Cardiac atrium fibroblast (primary cell): ENCODE data around the gene FAM114A2. TPM values are rescaled to one million over a fixed set of nuclear protein-coding genes. Genes with fewer than 3 reads are reported as not detected.

ENCODE experiments used
- total RNA-seq: library from RNA; depleted of rRNA; stranded (reverse); fragments of >200 nt; gene quantifications from 2 replicates; pipeline ENCODE4 v1.2.3, GENCODE V29; 2015

The FAM114A2 gene
- 35.0 and 47.3 TPM in 2 replicates for total RNA-seq

DNA sequence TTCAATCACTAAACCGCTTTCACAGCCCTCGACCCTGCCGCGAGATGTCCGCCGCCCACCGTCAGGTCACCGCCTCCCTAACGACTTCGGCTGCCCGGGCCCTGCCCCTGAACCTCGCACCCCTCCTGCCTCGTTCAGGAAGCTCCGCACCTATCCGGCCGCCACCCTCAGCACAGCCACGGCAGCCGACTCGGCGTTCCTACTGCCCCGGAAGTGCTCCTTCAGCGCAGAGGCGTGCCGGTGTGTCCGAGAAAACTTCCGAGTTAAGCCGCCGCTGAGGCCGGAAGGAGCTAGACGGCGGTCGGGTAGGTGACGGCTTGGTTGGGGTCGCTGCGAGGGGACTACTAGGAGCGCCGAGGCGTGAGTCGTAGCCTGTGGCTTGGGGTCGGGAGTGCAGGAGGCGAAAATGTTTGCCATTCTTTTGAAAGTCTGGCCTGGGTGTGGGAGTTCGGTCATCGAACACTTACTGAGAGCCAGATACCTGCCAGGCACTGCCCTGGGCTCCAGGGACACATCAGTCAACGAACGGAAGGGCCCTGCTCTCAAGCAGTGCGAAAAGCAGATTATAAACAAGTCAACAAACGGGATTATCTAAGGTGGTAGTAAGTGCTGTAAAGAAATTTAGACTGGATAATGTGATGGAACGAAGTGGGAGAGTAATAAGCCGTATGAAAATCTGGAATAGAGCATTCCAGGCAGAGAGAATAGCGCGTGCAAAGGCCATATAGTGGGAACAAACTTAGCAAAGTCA lies at the start of gene FAM114A2, which contains the start of gene MFAP3:
Gene FAM114A2, minus strand, starts transcription at position 204 of the 751 bp plus-strand sequence. CDS start 3,957 bp downstream, outside the sequence.
Gene MFAP3, plus strand, starts transcription at position 261 of the 751 bp plus-strand sequence. CDS start 10,756 bp downstream, outside the sequence.

Other genes with a start within 250 kb of the FAM114A2 start
- gene MFAP3, start 57 bp upstream of the FAM114A2 start, total RNA-seq: 48.0 and 57.9 TPM in 2 replicates
- 47.8 and 55.1 TPM in 2 replicates for gene GALNT10, start 151.8 kb upstream of the FAM114A2 start, total RNA-seq